Activated CD8-positive, alpha-beta T cell treated with anti-CD3 and anti-CD28 coated beads for 36 hours (primary cell): Measurements from ENCODE around the gene SETBP1. TPM values are rescaled to one million over a fixed set of nuclear protein-coding genes. Genes with fewer than 3 reads are reported as not detected.

Experiments
- ATAC-seq: fragments of 200-7000 bp; cut with Tn5 transposase; one replicate; pipeline ENCODE4 v1.10.0; 2021; ENCODE audit warnings: mild to moderate bottlenecking, moderate library complexity
- CTCF ChIA-PET: fragments of 350-600 bp; sonication (Branson Sonifier 250); formaldehyde crosslinking; loops from one replicate; lab custom pipeline; 2021; ENCODE audit warnings: antibody characterized with exemption; lab: Charles Lee
- POLR2A ChIA-PET: fragments of 350-600 bp; sonication (Branson Sonifier 250); formaldehyde crosslinking; loops from one replicate; lab custom pipeline; 2021; ENCODE audit warnings: antibody characterized with exemption; lab: Charles Lee
- DNase-seq: peaks from one replicate; pipeline ENCODE4 v3.0.0-alpha.2; 2020
- H3K27ac Mint-ChIP-seq: one replicate; pipeline ENCODE4 v1.8.0; 2021; ENCODE audit warnings: mild to moderate bottlenecking, mixed read lengths
- H3K27me3 Mint-ChIP-seq: one replicate; pipeline ENCODE4 v1.8.0; 2021; ENCODE audit warnings: mixed read lengths
- H3K36me3 Mint-ChIP-seq: one replicate; pipeline ENCODE4 v1.8.0; 2021; ENCODE audit warnings: low read depth, mixed read lengths
- H3K4me1 Mint-ChIP-seq: one replicate; pipeline ENCODE4 v1.8.0; 2021; ENCODE audit warnings: low read depth, mixed read lengths
- H3K4me3 Mint-ChIP-seq: one replicate; pipeline ENCODE4 v1.8.0; 2021; ENCODE audit warnings: mild to moderate bottlenecking, moderate library complexity, mixed read lengths
- H3K9me3 Mint-ChIP-seq: one replicate; pipeline ENCODE4 v1.8.0; 2021; ENCODE audit warnings: mixed read lengths
- CTCF ChIP-seq: fragments of 200-600 bp; IDR thresholded peaks from one replicate; pipeline ENCODE4 v1.8.0; 2022; ENCODE audit warnings: antibody characterized with exemption, mild to moderate bottlenecking
- intact Hi-C: fragments of 100-400 bp; cut with micrococcal nuclease; formaldehyde crosslinking; loops from one replicate; pipeline ENCODE4 v1.10.0; 2022
- total RNA-seq, 2 experiments: library from RNA; stranded (reverse); gene quantifications; one replicate each; pipeline ENCODE4 v1.2.3, GENCODE V29; 2021

The SETBP1 gene
- total RNA-seq, 2 experiments from 2014 or later = 10.2 to 10.4 TPM

- Mint-ChIP-seq H3K4me1 (peaks cover 12% of the 10 kb centered on the region), H3K36me3 (no peaks in the 10 kb centered on the region), H3K27me3 (peaks cover 8% of the 10 kb centered on the region), H3K27ac (peak overlapping the region; percentile 36), H3K4me3 (no peak overlapping the region), H3K9me3 (no peaks in the 10 kb centered on the region)
- POLR2A ChIA-PET = interaction anchor here (1.4 kb wide), 1 partner anchor 11 kb away, joined by 4 read pairs; no protein-coding TSS in a partner anchor
- no peak for ATAC-seq
- DNase-seq = no peak
- TF ChIP-seq CTCF = no peak
- CTCF ChIA-PET = interaction anchor here (1.1 kb wide), 1 partner anchor 16 kb away, joined by 4 read pairs; no protein-coding TSS in a partner anchor
- intact Hi-C loops = no loop called here
Observed at GRCh38 chr18:44870631-44871502, 190.2 kb downstream of the SETBP1 start.

GRCh38 chr18:44871771-44872170, 191.1 kb downstream of the SETBP1 start:
- intact Hi-C loops = no loop called here
- Mint-ChIP-seq H3K4me1 (peaks cover 12% of the 10 kb centered on the region), H3K27ac (peak overlapping the region; percentile 36), H3K27me3 (peaks cover 8% of the 10 kb centered on the region), H3K9me3 (no peaks in the 10 kb centered on the region), H3K4me3 (no peak overlapping the region), H3K36me3 (no peaks in the 10 kb centered on the region)
- no peak for TF ChIP-seq CTCF
- ChIA-PET POLR2A (no interaction called here), CTCF (interaction anchor here (1.1 kb wide), 1 partner anchor 15 kb away, joined by 4 read pairs; no protein-coding TSS in a partner anchor)
- peak; percentile 83 for ATAC-seq
- peak; percentile 12 for DNase-seq

GRCh38 chr18:44876024-44876423, 195.3 kb downstream of the SETBP1 start:
- Mint-ChIP-seq H3K4me3 (no peak overlapping the region), H3K4me1 (peaks cover 26% of the 10 kb centered on the region), H3K27ac (no peak overlapping the region), H3K9me3 (no peaks in the 10 kb centered on the region), H3K36me3 (no peaks in the 10 kb centered on the region), H3K27me3 (peaks cover 7% of the 10 kb centered on the region)
- DNase-seq (no peak), ATAC-seq (no peak)
- ChIA-PET CTCF (interaction anchor here (1.1 kb wide), 1 partner anchor 10 kb away, joined by 3 read pairs; no protein-coding TSS in a partner anchor), POLR2A (no interaction called here)
- no peak for TF ChIP-seq CTCF
- intact Hi-C loops = no loop called here

- POLR2A ChIA-PET = no interaction called here
- H3K36me3 Mint-ChIP-seq = no peaks in the 10 kb centered on the region
Observed at GRCh38 chr18:44876755-44877154, 196.1 kb downstream of the SETBP1 start.

More at GRCh38 chr18:44876755-44877154, 196.1 kb downstream of the SETBP1 start:
- H3K9me3 Mint-ChIP-seq = no peaks in the 10 kb centered on the region
- H3K27ac Mint-ChIP-seq = no peak overlapping the region
- peaks cover 21% of the 10 kb centered on the region for H3K4me1 Mint-ChIP-seq
- no peak overlapping the region for H3K4me3 Mint-ChIP-seq
- CTCF ChIA-PET = interaction anchor here (1.1 kb wide), 1 partner anchor 9 kb away, joined by 3 read pairs; no protein-coding TSS in a partner anchor
- TF ChIP-seq CTCF = no peak
- DNase-seq = no peak
- intact Hi-C loops = no loop called here
- peaks cover 7% of the 10 kb centered on the region for H3K27me3 Mint-ChIP-seq
- ATAC-seq = no peak
